ENCODE results near the gene IGSF21. TPM values are rescaled to one million over a fixed set of nuclear protein-coding genes. Genes with fewer than 3 reads are reported as not detected.

IGSF21 gene
- total and polyA plus RNA-seq, 4 donors: 0.31 to 1.5 (median 0.88) TPM

- Histone ChIP-seq H3K27ac (ENCODE audit: low read depth in 1 of 2, low read length in 2 of 2) (no peak overlapping the region), H3K27me3 (ENCODE audit: control insufficient read depth in 4 of 4, insufficient read depth in 4 of 4, low read length in 3 of 4) (no peaks in the 10 kb centered on the region), H3K4me1 (ENCODE audit: control insufficient read depth in 4 of 4, insufficient read depth in 4 of 4, low read length in 3 of 4) (peaks cover 0 to 1% (median 0%) of the 10 kb centered on the region in 4 donors), H3K4me3 (ENCODE audit: low read depth in 1 of 3, low read length in 3 of 3) (no peak overlapping the region), H3K36me3 (ENCODE audit: control insufficient read depth in 4 of 4, insufficient read depth in 3 of 4, low read depth in 1 of 4, low read length in 3 of 4) (no peaks in the 10 kb centered on the region), H3K9me3 (ENCODE audit: control insufficient read depth in 4 of 4, low read length in 3 of 4) (no peaks in the 10 kb centered on the region), H3K9ac (ENCODE audit: low read depth in 1 of 2, low read length in 2 of 2) (no peak overlapping the region)
- DNase-seq (ENCODE audit: low spot score): no peak
- TF ChIP-seq MAX (IDR thresholded peaks at IDR 0.05) (no peak), RAD21 (IDR thresholded peaks at IDR 0.05) (no peak), FOXA2 (IDR thresholded peaks at IDR 0.05) (no peak), FOXA1 (IDR thresholded peaks at IDR 0.05) (no peak), GABPA (IDR thresholded peaks at IDR 0.05 in 1 of 2, conservative IDR thresholded peaks at IDR 0.05 in 1 of 2) (no peak), RXRA (IDR thresholded peaks at IDR 0.05) (no peak)
- TF ChIP-seq, protein P1, sequence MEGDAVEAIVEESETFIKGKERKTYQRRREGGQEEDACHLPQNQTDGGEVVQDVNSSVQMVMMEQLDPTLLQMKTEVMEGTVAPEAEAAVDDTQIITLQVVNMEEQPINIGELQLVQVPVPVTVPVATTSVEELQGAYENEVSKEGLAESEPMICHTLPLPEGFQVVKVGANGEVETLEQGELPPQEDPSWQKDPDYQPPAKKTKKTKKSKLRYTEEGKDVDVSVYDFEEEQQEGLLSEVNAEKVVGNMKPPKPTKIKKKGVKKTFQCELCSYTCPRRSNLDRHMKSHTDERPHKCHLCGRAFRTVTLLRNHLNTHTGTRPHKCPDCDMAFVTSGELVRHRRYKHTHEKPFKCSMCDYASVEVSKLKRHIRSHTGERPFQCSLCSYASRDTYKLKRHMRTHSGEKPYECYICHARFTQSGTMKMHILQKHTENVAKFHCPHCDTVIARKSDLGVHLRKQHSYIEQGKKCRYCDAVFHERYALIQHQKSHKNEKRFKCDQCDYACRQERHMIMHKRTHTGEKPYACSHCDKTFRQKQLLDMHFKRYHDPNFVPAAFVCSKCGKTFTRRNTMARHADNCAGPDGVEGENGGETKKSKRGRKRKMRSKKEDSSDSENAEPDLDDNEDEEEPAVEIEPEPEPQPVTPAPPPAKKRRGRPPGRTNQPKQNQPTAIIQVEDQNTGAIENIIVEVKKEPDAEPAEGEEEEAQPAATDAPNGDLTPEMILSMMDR (IDR thresholded peaks at IDR 0.05; ENCODE audit: low read depth, low read length, missing input control): no peak
- TF ChIP-seq, protein P2, sequence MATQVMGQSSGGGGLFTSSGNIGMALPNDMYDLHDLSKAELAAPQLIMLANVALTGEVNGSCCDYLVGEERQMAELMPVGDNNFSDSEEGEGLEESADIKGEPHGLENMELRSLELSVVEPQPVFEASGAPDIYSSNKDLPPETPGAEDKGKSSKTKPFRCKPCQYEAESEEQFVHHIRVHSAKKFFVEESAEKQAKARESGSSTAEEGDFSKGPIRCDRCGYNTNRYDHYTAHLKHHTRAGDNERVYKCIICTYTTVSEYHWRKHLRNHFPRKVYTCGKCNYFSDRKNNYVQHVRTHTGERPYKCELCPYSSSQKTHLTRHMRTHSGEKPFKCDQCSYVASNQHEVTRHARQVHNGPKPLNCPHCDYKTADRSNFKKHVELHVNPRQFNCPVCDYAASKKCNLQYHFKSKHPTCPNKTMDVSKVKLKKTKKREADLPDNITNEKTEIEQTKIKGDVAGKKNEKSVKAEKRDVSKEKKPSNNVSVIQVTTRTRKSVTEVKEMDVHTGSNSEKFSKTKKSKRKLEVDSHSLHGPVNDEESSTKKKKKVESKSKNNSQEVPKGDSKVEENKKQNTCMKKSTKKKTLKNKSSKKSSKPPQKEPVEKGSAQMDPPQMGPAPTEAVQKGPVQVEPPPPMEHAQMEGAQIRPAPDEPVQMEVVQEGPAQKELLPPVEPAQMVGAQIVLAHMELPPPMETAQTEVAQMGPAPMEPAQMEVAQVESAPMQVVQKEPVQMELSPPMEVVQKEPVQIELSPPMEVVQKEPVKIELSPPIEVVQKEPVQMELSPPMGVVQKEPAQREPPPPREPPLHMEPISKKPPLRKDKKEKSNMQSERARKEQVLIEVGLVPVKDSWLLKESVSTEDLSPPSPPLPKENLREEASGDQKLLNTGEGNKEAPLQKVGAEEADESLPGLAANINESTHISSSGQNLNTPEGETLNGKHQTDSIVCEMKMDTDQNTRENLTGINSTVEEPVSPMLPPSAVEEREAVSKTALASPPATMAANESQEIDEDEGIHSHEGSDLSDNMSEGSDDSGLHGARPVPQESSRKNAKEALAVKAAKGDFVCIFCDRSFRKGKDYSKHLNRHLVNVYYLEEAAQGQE (IDR thresholded peaks at IDR 0.05): peak; percentile 56
- WGBS: 59% methylated on average over 7 of the region's 7 CpGs
Measured at GRCh38 chr1:18320051-18320450, 212.5 kb downstream of the IGSF21 start.

DNA sequence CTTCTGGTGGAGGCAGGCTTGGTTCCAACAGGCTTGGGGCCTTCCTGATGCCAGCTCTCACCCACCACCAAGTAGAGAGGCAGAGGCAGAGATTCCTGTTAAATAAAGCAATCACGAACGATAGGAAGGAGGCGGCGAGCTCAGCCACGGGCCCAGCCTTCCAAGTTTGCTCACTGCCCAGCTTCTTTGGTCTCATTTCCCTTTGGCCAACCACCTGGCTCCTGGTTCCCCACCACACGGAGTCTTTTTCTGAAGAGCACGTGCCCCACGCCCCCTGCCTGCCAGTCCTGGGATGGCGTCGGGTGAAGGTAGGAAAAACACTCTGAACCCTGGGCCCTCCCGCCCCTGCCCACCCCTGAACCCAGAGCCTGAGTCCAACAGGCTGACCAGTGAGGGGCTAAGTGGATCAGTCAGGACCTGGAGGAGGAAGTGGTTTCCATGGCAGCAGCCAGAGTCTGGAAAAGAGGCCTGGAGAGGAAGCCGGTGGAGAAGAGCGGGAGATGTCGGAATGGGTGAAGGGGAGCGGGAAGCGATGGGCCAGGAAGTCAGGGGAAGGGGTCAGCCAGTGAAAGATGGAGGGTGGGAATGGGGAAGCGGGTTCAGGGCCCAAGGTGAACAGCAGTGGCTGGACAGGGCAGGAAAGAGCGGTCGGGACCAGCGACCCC is 214.9 kb downstream of the IGSF21 start:
- peak in 1 of 2 donors; percentile 4 for TF ChIP-seq RAD21 (IDR thresholded peaks at IDR 0.05)
- no peak for TF ChIP-seq FOXA1 (IDR thresholded peaks at IDR 0.05)
- WGBS: 71% methylated on average over 20 of the region's 20 CpGs
- Histone ChIP-seq H3K4me3 (ENCODE audit: low read depth in 1 of 3, low read length in 3 of 3) (no peak overlapping the region), H3K27ac (ENCODE audit: low read depth in 1 of 2, low read length in 2 of 2) (no peak overlapping the region), H3K9ac (ENCODE audit: low read depth in 1 of 2, low read length in 2 of 2) (no peak overlapping the region), H3K4me1 (ENCODE audit: control insufficient read depth in 4 of 4, insufficient read depth in 4 of 4, low read length in 3 of 4) (no peaks in the 10 kb centered on the region), H3K9me3 (ENCODE audit: control insufficient read depth in 4 of 4, low read length in 3 of 4) (no peaks in the 10 kb centered on the region), H3K27me3 (ENCODE audit: control insufficient read depth in 4 of 4, insufficient read depth in 4 of 4, low read length in 3 of 4) (no peaks in the 10 kb centered on the region), H3K36me3 (ENCODE audit: control insufficient read depth in 4 of 4, insufficient read depth in 3 of 4, low read depth in 1 of 4, low read length in 3 of 4) (no peaks in the 10 kb centered on the region)
- DNase-seq (ENCODE audit: low spot score): no peak

- H3K36me3 ChIP-seq (ENCODE audit: control insufficient read depth in 4 of 4, insufficient read depth in 3 of 4, low read depth in 1 of 4, low read length in 3 of 4): no peaks in the 10 kb centered on the region
- 82% methylated on average over 7 of the region's 7 CpGs for WGBS
- TF ChIP-seq EGR1 (IDR thresholded peaks at IDR 0.05; ENCODE audit: low read depth in 2 of 2) (no peak), NR2F2 (IDR thresholded peaks at IDR 0.05) (no peak)
- H3K9me3 ChIP-seq (ENCODE audit: control insufficient read depth in 4 of 4, low read length in 3 of 4): no peaks in the 10 kb centered on the region
- H3K27ac ChIP-seq (ENCODE audit: low read depth in 1 of 2, low read length in 2 of 2): no peak overlapping the region
- H3K9ac ChIP-seq (ENCODE audit: low read depth in 1 of 2, low read length in 2 of 2): no peak overlapping the region
- no peaks in the 10 kb centered on the region for H3K27me3 ChIP-seq (ENCODE audit: control insufficient read depth in 4 of 4, insufficient read depth in 4 of 4, low read length in 3 of 4)
- DNase-seq (ENCODE audit: low spot score): no peak
- H3K4me3 ChIP-seq (ENCODE audit: low read depth in 1 of 3, low read length in 3 of 3): no peak overlapping the region
- no peaks in the 10 kb centered on the region for H3K4me1 ChIP-seq (ENCODE audit: control insufficient read depth in 4 of 4, insufficient read depth in 4 of 4, low read length in 3 of 4)
Measured at GRCh38 chr1:18323259-18323658, 215.7 kb downstream of the IGSF21 start.

Measured in liver (tissue), 9 donors.